ENCODE data around the gene TMX3.

TMX3 gene, protein sequence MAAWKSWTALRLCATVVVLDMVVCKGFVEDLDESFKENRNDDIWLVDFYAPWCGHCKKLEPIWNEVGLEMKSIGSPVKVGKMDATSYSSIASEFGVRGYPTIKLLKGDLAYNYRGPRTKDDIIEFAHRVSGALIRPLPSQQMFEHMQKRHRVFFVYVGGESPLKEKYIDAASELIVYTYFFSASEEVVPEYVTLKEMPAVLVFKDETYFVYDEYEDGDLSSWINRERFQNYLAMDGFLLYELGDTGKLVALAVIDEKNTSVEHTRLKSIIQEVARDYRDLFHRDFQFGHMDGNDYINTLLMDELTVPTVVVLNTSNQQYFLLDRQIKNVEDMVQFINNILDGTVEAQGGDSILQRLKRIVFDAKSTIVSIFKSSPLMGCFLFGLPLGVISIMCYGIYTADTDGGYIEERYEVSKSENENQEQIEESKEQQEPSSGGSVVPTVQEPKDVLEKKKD

GRCh38 chr18:68714712-68715496, at the start of gene TMX3:
TSS of gene TMX3 (minus strand) at chr18:68715108. CDS start at chr18:68714981, 127 bp downstream.
- H3K9me3 Mint-ChIP-seq, result no peaks in the 10 kb centered on the region
- H3K4me3 Mint-ChIP-seq, result peak within 1 kb of the TSS; percentile 93
- H3K36me3 Mint-ChIP-seq (ENCODE audit: low read depth), result peaks cover 38% of the 10 kb centered on the region
- H3K27ac Mint-ChIP-seq, result peak within 1 kb of the TSS; percentile 94
- peaks cover 45% of the 10 kb centered on the region for H3K4me1 Mint-ChIP-seq
- ATAC-seq, result peak; percentile 98
- no peaks in the 10 kb centered on the region for H3K27me3 Mint-ChIP-seq
- DNase-seq, result peak; percentile 92

- Mint-ChIP-seq H3K27me3 (no peaks in the 10 kb centered on the region), H3K27ac (no peak overlapping the region), H3K4me1 (no peaks in the 10 kb centered on the region), H3K36me3 (ENCODE audit: low read depth) (no peaks in the 10 kb centered on the region), H3K9me3 (peaks cover 5% of the 10 kb centered on the region), H3K4me3 (no peak overlapping the region)
- DNase-seq (no peak), ATAC-seq (no peak)
These were observed 49.1 kb upstream of the TMX3 start for GRCh38 chr18:68764016-68764415.

GRCh38 chr18:68763083-68763482, 48.2 kb upstream of the TMX3 start:
- Mint-ChIP-seq H3K4me3 (no peak overlapping the region), H3K36me3 (ENCODE audit: low read depth) (no peaks in the 10 kb centered on the region), H3K9me3 (peaks cover 9% of the 10 kb centered on the region), H3K27ac (no peak overlapping the region), H3K4me1 (no peaks in the 10 kb centered on the region), H3K27me3 (no peaks in the 10 kb centered on the region)
- no peak for ATAC-seq
- no peak for DNase-seq

DNA sequence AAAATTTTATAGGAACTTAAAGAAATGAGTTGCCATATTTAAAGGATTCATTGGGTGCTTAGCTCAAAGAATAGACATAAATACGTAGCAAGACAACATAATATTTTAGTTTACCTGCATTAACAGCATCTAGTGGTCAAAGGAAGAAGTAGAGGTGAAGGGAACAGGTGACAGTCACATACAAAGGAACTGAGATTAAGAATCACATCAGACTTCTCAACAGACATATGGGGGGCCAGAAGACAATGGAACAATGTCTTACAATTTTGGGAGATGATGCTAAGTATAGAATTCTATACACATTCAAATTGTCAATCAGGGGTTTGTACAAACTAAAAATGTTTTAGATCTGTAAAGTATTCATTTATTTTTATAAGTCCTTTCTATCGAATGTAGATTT, 44.4 kb upstream of the TMX3 start:
- H3K27me3 Mint-ChIP-seq, result no peaks in the 10 kb centered on the region

DNA sequence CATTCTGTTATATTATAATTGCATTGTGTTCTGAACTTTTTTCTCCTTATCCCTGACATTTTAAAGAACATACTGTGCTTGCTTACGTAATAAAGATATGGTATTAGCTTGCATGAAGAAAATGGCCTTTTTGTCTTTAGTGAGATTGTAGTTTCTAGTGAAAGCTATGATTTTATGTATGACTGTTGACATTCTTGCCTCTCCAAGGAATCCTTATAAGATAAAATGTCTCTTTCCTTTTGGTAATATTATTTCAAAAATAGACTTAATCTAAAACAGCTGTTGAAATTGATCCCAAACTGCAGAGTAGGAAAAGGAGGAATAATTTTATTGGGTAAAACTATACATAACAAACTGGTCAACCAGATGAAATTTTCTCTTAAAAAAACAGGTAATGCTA, 42.2 kb upstream of the TMX3 start:
- Mint-ChIP-seq H3K36me3 (ENCODE audit: low read depth) (peaks cover 3% of the 10 kb centered on the region), H3K27me3 (no peaks in the 10 kb centered on the region), H3K27ac (no peak overlapping the region), H3K4me1 (no peaks in the 10 kb centered on the region), H3K9me3 (peaks cover 9% of the 10 kb centered on the region), H3K4me3 (no peak overlapping the region)
- ATAC-seq, result no peak
- DNase-seq, result no peak

More for the DNA sequence above, 44.4 kb upstream of the TMX3 start:
- DNase-seq (no peak), ATAC-seq (no peak)
- no peak overlapping the region for H3K4me3 Mint-ChIP-seq
- no peak overlapping the region for H3K27ac Mint-ChIP-seq
- H3K9me3 Mint-ChIP-seq, result peaks cover 9% of the 10 kb centered on the region
- H3K36me3 Mint-ChIP-seq (ENCODE audit: low read depth), result no peaks in the 10 kb centered on the region
- H3K4me1 Mint-ChIP-seq, result no peaks in the 10 kb centered on the region

DNA sequence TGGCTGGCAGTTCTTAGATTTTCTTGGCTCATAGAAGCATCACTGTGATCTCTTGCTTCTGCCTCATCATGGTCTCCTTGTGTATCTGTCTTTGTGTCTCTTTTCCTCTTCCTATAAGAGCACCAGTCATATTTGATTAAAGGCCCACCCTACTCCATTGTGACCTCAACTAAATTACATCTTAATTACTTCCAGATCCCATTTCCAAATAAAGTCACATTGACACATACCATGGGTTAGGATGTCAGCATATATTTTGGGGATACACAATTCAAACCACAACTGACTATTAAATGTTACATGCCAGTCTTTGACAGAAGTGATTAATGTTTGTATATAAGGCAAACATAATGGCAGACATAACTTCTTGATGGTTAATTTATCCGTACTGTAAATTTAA, 27.3 kb upstream of the TMX3 start:
- Mint-ChIP-seq H3K27ac (no peak overlapping the region), H3K27me3 (no peaks in the 10 kb centered on the region), H3K9me3 (no peaks in the 10 kb centered on the region), H3K4me3 (no peak overlapping the region), H3K4me1 (no peaks in the 10 kb centered on the region), H3K36me3 (ENCODE audit: low read depth) (no peaks in the 10 kb centered on the region)
- DNase-seq (no peak), ATAC-seq (no peak)

GRCh38 chr18:68740966-68741365, 26.1 kb upstream of the TMX3 start:
- no peak overlapping the region for H3K4me3 Mint-ChIP-seq
- DNase-seq (no peak), ATAC-seq (no peak)
- H3K27ac Mint-ChIP-seq, result no peak overlapping the region
- no peaks in the 10 kb centered on the region for H3K27me3 Mint-ChIP-seq
- H3K36me3 Mint-ChIP-seq (ENCODE audit: low read depth), result no peaks in the 10 kb centered on the region
- no peaks in the 10 kb centered on the region for H3K9me3 Mint-ChIP-seq
- H3K4me1 Mint-ChIP-seq, result no peaks in the 10 kb centered on the region

GRCh38 chr18:68739462-68739861, 24.6 kb upstream of the TMX3 start:
- no peaks in the 10 kb centered on the region for H3K36me3 Mint-ChIP-seq (ENCODE audit: low read depth)
- no peaks in the 10 kb centered on the region for H3K27me3 Mint-ChIP-seq
- no peak overlapping the region for H3K27ac Mint-ChIP-seq

DNA sequence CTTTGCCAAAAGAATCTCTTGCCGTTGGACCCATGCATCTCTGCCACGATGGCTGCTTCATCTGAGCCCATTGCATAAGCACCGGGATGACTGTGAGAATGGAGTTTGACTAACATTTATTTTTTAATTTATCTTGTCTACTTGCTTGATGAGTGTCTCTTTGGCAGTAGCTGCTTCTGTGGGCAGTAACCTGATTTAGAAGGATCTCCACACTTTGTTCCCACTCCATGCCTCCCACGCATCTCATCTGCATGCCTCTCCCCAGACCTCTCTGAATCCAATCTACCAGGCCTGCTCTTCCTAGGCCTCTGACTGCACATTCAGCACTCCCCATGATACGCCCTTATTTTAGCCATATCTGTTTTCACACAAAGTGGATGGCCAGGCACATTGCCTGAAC, 23.7 kb upstream of the TMX3 start:
- H3K4me3 Mint-ChIP-seq, result no peak overlapping the region
- no peaks in the 10 kb centered on the region for H3K36me3 Mint-ChIP-seq (ENCODE audit: low read depth)
- H3K27ac Mint-ChIP-seq, result no peak overlapping the region
- H3K9me3 Mint-ChIP-seq, result no peaks in the 10 kb centered on the region
- DNase-seq, result no peak
- no peaks in the 10 kb centered on the region for H3K27me3 Mint-ChIP-seq
- ATAC-seq, result no peak
- H3K4me1 Mint-ChIP-seq, result no peaks in the 10 kb centered on the region

More at GRCh38 chr18:68739462-68739861, 24.6 kb upstream of the TMX3 start:
- Mint-ChIP-seq H3K4me3 (no peak overlapping the region), H3K4me1 (no peaks in the 10 kb centered on the region), H3K9me3 (no peaks in the 10 kb centered on the region)
- ATAC-seq, result no peak
- DNase-seq, result no peak

DNA sequence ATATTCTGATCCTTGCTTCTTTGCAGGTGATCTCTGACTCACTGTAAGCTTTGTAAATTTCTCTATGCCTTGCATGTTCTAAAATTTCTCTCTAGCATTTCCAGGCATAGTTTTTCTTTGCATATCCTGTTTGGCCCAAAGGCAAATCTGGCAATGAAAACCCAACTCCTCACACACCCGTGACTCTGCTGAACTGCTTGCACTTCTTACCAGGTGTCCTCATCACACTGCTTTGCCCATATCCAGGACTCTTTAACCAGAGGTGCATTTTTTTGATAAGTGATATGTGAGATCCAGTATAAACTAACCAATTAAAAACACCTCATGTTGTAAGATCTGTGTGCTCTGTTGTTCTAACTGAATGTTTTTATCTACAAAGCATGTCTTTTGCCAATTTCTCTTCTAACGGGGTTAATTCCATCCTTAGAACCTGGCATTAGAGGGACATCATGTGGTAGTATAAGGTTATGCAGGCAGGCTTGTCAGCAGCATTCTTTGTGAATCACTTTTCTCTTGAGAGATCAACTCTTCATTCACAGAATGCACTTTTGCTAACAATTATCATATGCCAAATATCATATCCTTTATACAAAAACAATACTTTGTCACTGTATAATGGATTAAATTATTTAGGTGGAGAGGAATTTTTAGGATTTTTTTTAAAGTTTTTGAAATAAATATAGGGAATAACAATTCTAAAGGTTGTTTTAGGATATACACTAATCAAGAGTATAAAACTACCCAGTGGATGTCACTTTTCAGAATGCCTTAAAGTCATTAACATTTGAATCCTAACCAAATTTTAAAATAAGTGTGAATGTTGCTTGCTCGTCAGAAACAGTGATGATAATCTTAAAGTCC, 20.8 kb upstream of the TMX3 start:
- H3K9me3 Mint-ChIP-seq, result no peaks in the 10 kb centered on the region
- no peak overlapping the region for H3K4me3 Mint-ChIP-seq
- no peaks in the 10 kb centered on the region for H3K36me3 Mint-ChIP-seq (ENCODE audit: low read depth)
- no peak overlapping the region for H3K27ac Mint-ChIP-seq
- DNase-seq, result no peak
- no peaks in the 10 kb centered on the region for H3K27me3 Mint-ChIP-seq
- ATAC-seq, result peak; percentile 49
- no peaks in the 10 kb centered on the region for H3K4me1 Mint-ChIP-seq

GRCh38 chr18:68734308-68734707, 19.4 kb upstream of the TMX3 start:
- Mint-ChIP-seq H3K36me3 (ENCODE audit: low read depth) (no peaks in the 10 kb centered on the region), H3K4me1 (no peaks in the 10 kb centered on the region), H3K9me3 (no peaks in the 10 kb centered on the region), H3K4me3 (no peak overlapping the region), H3K27me3 (no peaks in the 10 kb centered on the region), H3K27ac (no peak overlapping the region)
- no peak for DNase-seq
- no peak for ATAC-seq

DNA sequence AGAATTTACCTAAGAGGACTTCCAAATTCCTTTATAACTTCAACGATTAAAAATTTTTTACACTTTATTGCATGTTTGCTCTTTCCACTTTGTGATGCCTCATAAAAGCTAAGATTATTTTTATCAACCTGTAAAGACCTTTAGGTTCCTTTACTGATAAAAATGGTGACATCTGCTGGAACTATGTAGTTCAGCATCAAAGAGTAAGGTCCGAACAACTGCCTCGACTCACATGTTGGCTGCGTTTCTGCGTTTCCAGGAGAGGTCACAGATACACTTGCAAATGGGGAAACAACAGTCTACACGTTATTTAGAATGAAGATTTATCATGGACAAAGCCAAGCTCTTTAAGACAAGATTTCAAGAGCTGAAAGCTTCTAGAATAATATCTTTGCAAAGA, 18.8 kb upstream of the TMX3 start:
- no peak overlapping the region for H3K4me3 Mint-ChIP-seq
- H3K36me3 Mint-ChIP-seq (ENCODE audit: low read depth), result no peaks in the 10 kb centered on the region
- no peaks in the 10 kb centered on the region for H3K9me3 Mint-ChIP-seq
- no peaks in the 10 kb centered on the region for H3K27me3 Mint-ChIP-seq
- DNase-seq, result no peak
- H3K4me1 Mint-ChIP-seq, result no peaks in the 10 kb centered on the region
- no peak for ATAC-seq
- H3K27ac Mint-ChIP-seq, result no peak overlapping the region

GRCh38 chr18:68728081-68728700, 13.3 kb upstream of the TMX3 start:
- Mint-ChIP-seq H3K36me3 (ENCODE audit: low read depth) (no peaks in the 10 kb centered on the region), H3K4me1 (peaks cover 4% of the 10 kb centered on the region), H3K4me3 (no peak overlapping the region), H3K9me3 (no peaks in the 10 kb centered on the region), H3K27me3 (no peaks in the 10 kb centered on the region), H3K27ac (no peak overlapping the region)
- ATAC-seq, result no peak
- no peak for DNase-seq

DNA sequence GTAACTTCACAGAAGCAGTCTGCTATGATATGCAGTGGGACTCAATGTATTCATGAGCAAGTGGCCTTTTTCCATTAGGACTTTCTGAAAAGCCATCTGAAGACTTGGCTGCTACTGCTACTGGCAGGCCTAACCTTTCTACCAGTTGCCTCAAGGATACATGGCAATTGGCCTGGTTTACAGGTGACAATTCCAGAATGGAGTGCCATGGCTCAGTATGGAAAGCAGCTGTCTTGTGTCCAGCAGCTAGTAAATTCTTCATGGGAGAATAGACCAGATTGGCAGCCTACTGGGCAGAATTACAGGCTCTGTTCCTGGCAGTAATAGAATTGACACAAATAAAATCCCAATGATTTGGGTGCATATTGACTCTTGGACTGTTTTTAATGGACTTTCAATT, 12.6 kb upstream of the TMX3 start:
- H3K36me3 Mint-ChIP-seq (ENCODE audit: low read depth), result no peaks in the 10 kb centered on the region
- H3K27ac Mint-ChIP-seq, result no peak overlapping the region
- no peaks in the 10 kb centered on the region for H3K27me3 Mint-ChIP-seq
- no peaks in the 10 kb centered on the region for H3K9me3 Mint-ChIP-seq
- DNase-seq, result no peak
- ATAC-seq, result no peak
- peaks cover 9% of the 10 kb centered on the region for H3K4me1 Mint-ChIP-seq
- H3K4me3 Mint-ChIP-seq, result no peak overlapping the region
